H1 (cell line): ENCODE results near the gene PPP1R3C. TPM values are rescaled to one million over a fixed set of nuclear protein-coding genes. Genes with fewer than 3 reads are reported as not detected.

Source experiments
- CEBPB ChIP-seq: IDR thresholded peaks from 2 replicates; pipeline ENCODE4 v1.6.1; 2012; ENCODE audit warnings: low read depth, low read length
- SUZ12 ChIP-seq: fragments of 200-600 bp; sonication (generic); IDR thresholded peaks from 2 replicates; pipeline ENCODE4 v1.6.1; 2012; ENCODE audit warnings: mild to moderate bottlenecking, inconsistent platforms, low read length, moderate library complexity, mixed read lengths
- TAF7 ChIP-seq: optimal IDR thresholded peaks from 2 replicates; pipeline ENCODE3; 2011; ENCODE audit warnings: low read depth, mild to moderate bottlenecking, inconsistent platforms, low read length, moderate library complexity, borderline replicate concordance
- polyA plus RNA-seq, 7 experiments: library from polyadenylated mRNA; depleted of rRNA in 3 of 7; stranded (reverse) in 5 of 7; unstranded in 2 of 7; fragments of >200 nt in 5 of 7; fragments of 200-250 nt in 2 of 7; gene quantifications; 1 replicate in 5 of 7; 2 replicates in 1 of 7; 4 replicates in 1 of 7; pipeline versions ENCODE4 v1.2.1 to v1.2.3, GENCODE V29; 2011 to 2013; ENCODE audit warnings: missing spikeins in 2 of 7, mixed read lengths in 2 of 7
- total RNA-seq: library from RNA; stranded (reverse); fragmentation: NEBNext Ultra II Directional; extraction: Animal tissue kit (Norgen Biotek cat#: 25700); gene quantifications from 2 replicates; pipeline ENCODE4 v1.2.1, GENCODE V29; 2021

Gene PPP1R3C
- total and polyA plus RNA-seq, 2 of the 8 experiments (the other 6 are each of a cell fraction or from before 2014, with no cell fraction given), result 1.3 TPM

DNA sequence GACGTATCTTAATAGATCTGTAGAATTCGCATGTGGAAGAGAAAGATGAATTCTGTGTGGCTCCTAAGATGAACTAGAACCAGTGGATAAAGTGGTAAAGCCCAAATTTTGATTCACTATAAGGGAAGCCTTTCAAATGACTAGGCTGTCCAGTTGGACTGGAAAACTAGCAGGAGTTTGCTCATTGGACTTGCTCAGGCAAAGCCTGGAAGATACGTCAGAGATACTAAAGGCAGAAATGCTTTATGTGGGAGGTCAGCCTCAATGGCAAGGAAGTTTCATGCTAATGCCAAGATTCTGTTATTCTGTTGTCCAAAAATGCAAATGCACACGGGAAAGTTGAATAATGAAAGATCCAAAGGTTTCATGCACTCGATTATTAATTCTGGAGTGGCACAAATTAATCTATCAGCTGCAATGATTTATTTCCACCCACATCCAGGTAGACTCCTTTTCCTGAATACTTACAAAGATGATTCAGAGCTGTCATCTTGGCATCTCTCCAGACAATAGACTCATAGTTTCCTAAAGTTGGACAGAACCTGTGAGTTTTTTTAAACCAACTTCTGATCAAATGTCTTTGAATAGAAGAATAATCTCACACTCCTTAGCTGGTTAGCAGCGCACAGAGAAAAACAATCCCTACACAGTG is 20.5 kb upstream of the PPP1R3C start (continued):
- TF ChIP-seq TAF7, result no peak
- no peak for TF ChIP-seq CEBPB
- TF ChIP-seq SUZ12, result no peak
- TF ChIP-seq, all 59 proteins: peak for 0
